Dermis lymphatic vessel endothelial cell (primary cell): ENCODE data around the gene RPLP2. TPM values are rescaled to one million over a fixed set of nuclear protein-coding genes. Genes with fewer than 3 reads are reported as not detected.

Experiments
- total RNA-seq: library from RNA; depleted of rRNA; stranded (reverse); fragments of >200 nt; gene quantifications from 2 replicates; pipeline ENCODE4 v1.2.1, GENCODE V29; 2014

Gene RPLP2
- 292 and 295 TPM in 2 replicates for total RNA-seq

GRCh38 chr11:809287-810039 is at the start of gene RPLP2:
Gene RPLP2, plus strand, starts transcription at chr11:809967. Its CDS starts 268 bp downstream, at chr11:810235.

GRCh38 chr11:777288-778255 is 32.2 kb upstream of the RPLP2 start, which contains the start of gene GATD1:
Gene GATD1, minus strand, starts transcription at chr11:777487. Its CDS starts 25 bp downstream, at chr11:777462.

DNA sequence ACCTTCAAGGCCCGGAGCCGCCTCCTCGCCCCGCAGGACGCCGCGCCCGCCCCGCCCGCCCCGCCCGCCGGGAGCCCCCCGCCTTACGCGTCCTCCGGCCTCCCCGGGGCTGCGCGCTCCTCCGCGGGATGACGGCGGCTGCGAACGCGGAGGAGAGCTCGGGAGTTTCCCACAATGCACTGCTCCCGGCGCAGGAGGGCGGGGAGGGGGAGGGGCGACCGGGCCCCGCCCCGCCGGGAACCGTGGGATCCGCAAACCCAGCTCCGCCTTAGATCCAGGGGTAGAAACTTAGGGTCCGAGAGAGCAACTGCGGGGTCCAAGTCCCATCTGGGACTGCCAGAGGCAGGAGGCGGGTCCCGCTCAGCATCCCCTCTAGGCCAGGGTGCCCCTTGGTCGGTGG is 19.8 kb upstream of the RPLP2 start, which contains the start of gene CEND1:
TSS of gene CEND1 (minus strand) at position 148 of the 400 bp plus-strand sequence. CDS start 1,514 bp downstream, outside the sequence.

DNA sequence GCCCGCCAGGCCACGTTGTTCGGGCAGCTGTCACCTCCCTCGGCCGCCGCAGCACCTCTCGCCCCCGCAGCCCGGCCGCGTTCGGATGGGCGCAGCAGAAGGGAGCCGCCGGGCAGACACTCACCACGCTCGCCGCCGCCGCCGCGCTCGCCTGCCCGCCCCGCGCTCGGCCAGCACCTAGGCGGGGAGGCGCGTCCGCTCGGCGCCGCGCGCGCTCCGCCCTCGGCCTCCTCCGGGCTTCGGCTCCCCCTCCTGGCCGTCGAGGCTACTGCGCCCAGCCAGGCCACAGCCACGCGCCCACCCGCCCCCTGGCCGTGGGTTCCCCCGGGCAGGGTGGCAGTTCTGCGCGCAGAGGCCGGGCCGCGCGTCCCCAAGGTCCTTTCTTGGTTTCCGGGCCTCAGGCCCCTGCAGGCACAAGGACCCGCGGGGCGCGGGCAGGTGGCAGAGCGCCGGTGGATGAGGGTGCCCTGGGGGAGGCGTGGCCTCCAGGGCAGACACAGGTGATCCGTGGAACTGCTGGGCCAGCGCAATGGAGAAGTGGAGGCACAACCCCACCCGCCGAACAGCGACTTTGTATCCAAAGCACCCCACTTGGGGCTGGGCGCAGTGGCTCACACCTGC is 11.6 kb upstream of the RPLP2 start, which contains the start of gene SLC25A22:
TSS of gene SLC25A22 (minus strand) at position 189 of the 621 bp plus-strand sequence. CDS start 3,275 bp downstream, outside the sequence.

GRCh38 chr11:818396-819128 is 8.8 kb downstream of the RPLP2 start, which contains the start of gene PNPLA2:
Gene PNPLA2, plus strand, starts transcription at chr11:818914. Its CDS starts 805 bp downstream, at chr11:819719.

GRCh38 chr11:827897-828192 is 18.1 kb downstream of the RPLP2 start, which contains the start of gene CRACR2B:
Gene CRACR2B, plus strand, starts transcription at chr11:827919. Its CDS starts 689 bp downstream, at chr11:828608.

DNA sequence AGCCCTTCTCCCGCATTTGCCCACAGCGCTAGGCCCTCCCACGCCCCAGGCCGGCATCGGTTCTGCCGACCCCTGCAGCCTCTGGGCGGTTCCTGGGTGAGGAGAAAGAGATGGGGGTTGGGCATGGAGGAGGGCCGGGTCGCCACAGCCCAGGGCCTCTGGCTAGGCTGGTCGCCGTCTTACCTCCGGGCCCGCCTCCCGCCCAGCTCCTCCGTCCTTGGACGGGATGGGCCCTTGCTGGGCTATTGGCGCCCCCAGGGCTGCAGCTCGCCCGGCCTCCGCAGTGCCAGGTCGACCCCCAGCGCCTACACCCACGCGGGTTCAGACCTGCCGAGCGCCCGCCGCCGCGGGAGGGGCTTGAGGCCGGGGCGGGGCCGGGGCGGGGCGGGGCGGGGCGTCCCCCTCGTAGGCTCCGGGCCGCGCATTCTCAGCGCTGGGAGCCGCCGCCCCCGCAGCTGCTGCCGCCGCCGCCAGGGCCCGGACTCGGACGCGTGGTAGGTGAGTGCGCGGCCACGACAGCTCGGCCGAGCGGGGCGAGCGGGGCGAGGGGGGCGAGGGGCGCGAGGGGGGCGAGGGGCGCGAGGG is 22.9 kb downstream of the RPLP2 start, which contains the start of gene CD151:
TSS of gene CD151 (plus strand) at position 424 of the 585 bp plus-strand sequence. CDS start 3,118 bp downstream, outside the sequence.

GRCh38 chr11:842370-843002 is 32.7 kb downstream of the RPLP2 start, which contains the start of the genes POLR2L and TSPAN4:
Gene POLR2L, minus strand, starts transcription at chr11:842529. Its CDS starts 21 bp downstream, at chr11:842508.
Gene TSPAN4, plus strand, starts transcription at chr11:842852. Its CDS starts 7,453 bp downstream, at chr11:850305.

Other genes with a start within 250 kb of the RPLP2 start
- 1.5 and 1.7 TPM in 2 replicates for gene LMNTD2, start 249.2 kb upstream of the RPLP2 start, total RNA-seq
- 9.2 and 19.1 TPM in 2 replicates for gene RASSF7, start 249.0 kb upstream of the RPLP2 start, total RNA-seq
- gene PHRF1, start 233.5 kb upstream of the RPLP2 start, total RNA-seq, result 17.6 and 19.3 TPM in 2 replicates
- gene IRF7, start 194.0 kb upstream of the RPLP2 start, total RNA-seq, result 7.4 and 11.4 TPM in 2 replicates
- gene CDHR5, start 185.0 kb upstream of the RPLP2 start, total RNA-seq, result not detected in 2 replicates
- not detected in 2 replicates for gene SCT, start 182.8 kb upstream of the RPLP2 start, total RNA-seq
- not detected in 2 replicates for gene DRD4, start 172.7 kb upstream of the RPLP2 start, total RNA-seq
- gene DEAF1, start 114.7 kb upstream of the RPLP2 start, total RNA-seq, result 27.5 and 34.3 TPM in 2 replicates
- 7.9 and 11.1 TPM in 2 replicates for gene TMEM80, start 114.2 kb upstream of the RPLP2 start, total RNA-seq
- 1.9 and 2.1 TPM in 2 replicates for gene EPS8L2, start 103.7 kb upstream of the RPLP2 start, total RNA-seq
- gene TALDO1, start 62.5 kb upstream of the RPLP2 start, total RNA-seq, result 96.4 and 101 TPM in 2 replicates
- 22.9 and 25.1 TPM in 2 replicates for gene GATD1, start 32.5 kb upstream of the RPLP2 start, total RNA-seq
- gene CEND1, start 19.9 kb upstream of the RPLP2 start, total RNA-seq, result 0.09 TPM in 1 of 2 replicates, not detected in the other
- 4.7 and 5.2 TPM in 2 replicates for gene SLC25A22, start 11.7 kb upstream of the RPLP2 start, total RNA-seq
- gene PIDD1, start 4.7 kb upstream of the RPLP2 start, total RNA-seq, result 3.0 and 3.5 TPM in 2 replicates
- gene PNPLA2, start 8.9 kb downstream of the RPLP2 start, total RNA-seq, result 45.8 and 67.0 TPM in 2 replicates
- 17.9 and 28.8 TPM in 2 replicates for gene CRACR2B, start 18.0 kb downstream of the RPLP2 start, total RNA-seq
- 587 and 744 TPM in 2 replicates for gene CD151, start 23.0 kb downstream of the RPLP2 start, total RNA-seq
- gene POLR2L, start 32.6 kb downstream of the RPLP2 start, total RNA-seq, result 133 and 311 TPM in 2 replicates
- 57.3 and 155 TPM in 2 replicates for gene TSPAN4, start 32.9 kb downstream of the RPLP2 start, total RNA-seq
- 24.4 and 29.8 TPM in 2 replicates for gene CHID1, start 100.8 kb downstream of the RPLP2 start, total RNA-seq
- 24.7 and 37.1 TPM in 2 replicates for gene AP2A2, start 115.9 kb downstream of the RPLP2 start, total RNA-seq
- gene MUC6, start 226.8 kb downstream of the RPLP2 start, total RNA-seq, result not detected in 2 replicates